H1 (cell line): ENCODE measurements around the gene PHLDA2.

Experiments
- CTCF ChIP-seq, 3 experiments: IDR thresholded peaks; 1 replicate in 2 of 3; 2 replicates in 1 of 3; pipeline versions ENCODE4 v1.5.1 to v1.6.1; 2011; ENCODE audit warnings: low read length in 3 of 3, mild to moderate bottlenecking in 3 of 3, inconsistent platforms in 2 of 3, low read depth in 1 of 3, moderate library complexity in 1 of 3; ENCODE audit not compliant: insufficient read depth in 1 of 3; ENCODE audit errors: control extremely low read depth in 1 of 3
- EGR1 ChIP-seq: IDR thresholded peaks from 2 replicates; pipeline ENCODE4 v1.6.1; 2011; ENCODE audit warnings: low read depth, low read length, borderline replicate concordance
- RAD21 ChIP-seq, 2 experiments: IDR thresholded peaks in 1 of 2; conservative IDR thresholded peaks in 1 of 2; 2 replicates each; pipeline ENCODE4 v1.6.1; 2011; ENCODE audit warnings: low read depth in 2 of 2, low read length in 2 of 2, improper control_type of control experiment in 1 of 2, inconsistent platforms in 1 of 2, mild to moderate bottlenecking in 1 of 2, moderate library complexity in 1 of 2
- SUZ12 ChIP-seq: fragments of 200-600 bp; sonication (generic); IDR thresholded peaks from 2 replicates; pipeline ENCODE4 v1.6.1; 2012; ENCODE audit warnings: mild to moderate bottlenecking, inconsistent platforms, low read length, moderate library complexity, mixed read lengths

DNA sequence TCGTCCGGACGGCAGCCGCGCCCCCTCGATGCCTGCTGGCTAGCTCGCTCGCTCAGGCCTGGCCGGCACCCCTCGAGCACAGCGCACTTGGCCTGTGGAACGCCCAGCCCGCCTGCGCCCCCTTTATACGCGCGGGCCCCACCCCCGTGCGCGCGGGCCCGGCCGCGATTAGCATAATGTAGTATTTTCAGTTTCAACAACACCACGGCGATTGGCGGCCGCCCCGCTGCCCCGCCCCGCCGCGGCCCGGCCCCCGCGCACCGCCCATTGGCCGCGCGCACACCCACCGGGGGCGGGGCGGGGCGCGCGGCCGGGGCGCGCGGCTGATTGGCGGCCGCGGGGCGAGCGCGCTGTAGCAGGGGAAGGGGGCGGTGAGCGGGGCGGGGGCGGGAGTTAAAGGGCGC, 43.5 kb downstream of the PHLDA2 start, which contains the start of gene CDKN1C:
- TF ChIP-seq RAD21 (IDR thresholded peaks at IDR 0.05 in 1 of 2, conservative IDR thresholded peaks at IDR 0.05 in 1 of 2; ENCODE audit: low read depth in 2 of 2, low read length in 2 of 2) (peak in 1 of 2 experiments; percentile 5; a peak in 1 of 4 replicates), EGR1 (no peak), CTCF (IDR thresholded peaks at IDR 0.05; ENCODE audit: control extremely low read depth in 1 of 3, insufficient read depth in 1 of 3, low read depth in 1 of 3, low read length in 3 of 3) (no peak), SUZ12 (no peak)
